A549 (cell line): Measurements from ENCODE around the gene SELENOW.

Experiments used
- CTCF ChIP-seq: fragments of >200 bp; sonication (Bioruptor Twin); formaldehyde crosslinking; IDR thresholded peaks from 3 replicates; pipeline ENCODE4 v1.5.1; 2016
- EP300 ChIP-seq, 2 experiments: fragments of >200 bp; sonication (Bioruptor Twin); formaldehyde crosslinking; IDR thresholded peaks; 2 replicates in 1 of 2; 3 replicates in 1 of 2; pipeline ENCODE4 v1.6.1; 2016 to 2017
- FOSL2 ChIP-seq, 2 experiments: fragments of 450-650 bp in 1 of 2; fragments of >200 bp in 1 of 2; sonication (Bioruptor Twin) in 1 of 2; formaldehyde crosslinking; IDR thresholded peaks; 2 replicates each; pipeline versions ENCODE4 v1.5.0 to v1.6.1; 2016 to 2020; ENCODE audit warnings: mild to moderate bottlenecking in 1 of 2, moderate library complexity in 1 of 2
- JUN ChIP-seq, 2 experiments: fragments of >200 bp; sonication (Bioruptor Twin); formaldehyde crosslinking; IDR thresholded peaks; 2 replicates in 1 of 2; 3 replicates in 1 of 2; pipeline ENCODE4 v1.6.1; 2016 to 2017
- MAFK ChIP-seq: fragments of 450-650 bp; IDR thresholded peaks from 2 replicates; pipeline ENCODE4 v1.6.1; 2014; ENCODE audit not compliant: partially characterized antibody
- PHF8 ChIP-seq: fragments of 200-600 bp; sonication (generic); IDR thresholded peaks from 2 replicates; pipeline ENCODE4 v1.6.1; 2016; ENCODE audit warnings: low read depth, mild to moderate bottlenecking, antibody characterized with exemption, moderate library complexity, borderline replicate concordance
- POLR2A ChIP-seq: IDR thresholded peaks from 2 replicates; pipeline ENCODE4 v1.6.1; 2012; ENCODE audit warnings: mild to moderate bottlenecking, low read length
- RAD21 ChIP-seq, 2 experiments: fragments of >200 bp in 1 of 2; sonication (Bioruptor Twin) in 1 of 2; formaldehyde crosslinking in 1 of 2; IDR thresholded peaks in 1 of 2; conservative IDR thresholded peaks in 1 of 2; 2 replicates in 1 of 2; 3 replicates in 1 of 2; pipeline ENCODE4 v1.6.1; 2012 to 2018; ENCODE audit warnings: inconsistent platforms in 1 of 2
- RARB ChIP-seq: fragments of 250-450 bp; sonication (Bioruptor Pico); IDR thresholded peaks from 2 replicates; pipeline ENCODE4 v1.8.0; 2021; ENCODE audit warnings: mild to moderate bottlenecking, moderate library complexity
- SMC3 ChIP-seq: fragments of >200 bp; sonication (Bioruptor Twin); formaldehyde crosslinking; IDR thresholded peaks from 3 replicates; pipeline ENCODE4 v1.6.1; 2018; ENCODE audit warnings: inconsistent platforms
- ZFP36 ChIP-seq: fragments of 450-650 bp; IDR thresholded peaks from 2 replicates; pipeline ENCODE4 v1.6.1; 2014; ENCODE audit warnings: borderline replicate concordance; ENCODE audit not compliant: partially characterized antibody
- TF ChIP-seq, protein P1 (sequence below): IDR thresholded peaks from 2 replicates; pipeline ENCODE4 v1.6.1; 2012

GRCh38 chr19:47832723-47833122, 54.2 kb downstream of the SELENOW start:
- TF ChIP-seq CTCF (no peak), RAD21 (conservative IDR thresholded peaks at IDR 0.05 in 1 of 2, IDR thresholded peaks at IDR 0.05 in 1 of 2) (no peak), SMC3 (no peak), FOSL2 (IDR thresholded peaks at IDR 0.05) (no peak), FOSL2 (CRISPR knock-in tag; IDR thresholded peaks at IDR 0.05) (no peak), POLR2A (no peak), RARB (CRISPR knock-in tag) (no peak), PHF8 (no peak), JUN (IDR thresholded peaks at IDR 0.05) (no peak), ZFP36 (no peak), EP300 (IDR thresholded peaks at IDR 0.05) (no peak), MAFK (no peak)
- TF ChIP-seq, protein P1, sequence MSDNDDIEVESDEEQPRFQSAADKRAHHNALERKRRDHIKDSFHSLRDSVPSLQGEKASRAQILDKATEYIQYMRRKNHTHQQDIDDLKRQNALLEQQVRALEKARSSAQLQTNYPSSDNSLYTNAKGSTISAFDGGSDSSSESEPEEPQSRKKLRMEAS, result no peak
